GM19240 (cell line): ENCODE measurements around the gene PTPRN2.
"Not testable (repeated sequence)": the region's sequence is repeated elsewhere in the genome, so short reads cannot be mapped to it uniquely, and the experiment has no call there.

Experiments
- DNase-seq: peaks from one replicate; pipeline ENCODE4 v3.0.0; 2011; ENCODE audit warnings: low spot score; ENCODE audit not compliant: insufficient read length

PTPRN2 gene

GRCh38 chr7:158042156-158042880 is 545.3 kb downstream of the PTPRN2 start:
- DNase-seq = no peak

GRCh38 chr7:158040199-158040598 is 547.4 kb downstream of the PTPRN2 start:
- no peak for DNase-seq

- DNase-seq = no peak
Observed at GRCh38 chr7:158039270-158039669, 548.4 kb downstream of the PTPRN2 start.

GRCh38 chr7:158037211-158037610 is 550.4 kb downstream of the PTPRN2 start:
- DNase-seq = no peak

- DNase-seq = no peak
Observed at GRCh38 chr7:158035343-158035742, 552.3 kb downstream of the PTPRN2 start.

GRCh38 chr7:158034571-158034970 is 553.1 kb downstream of the PTPRN2 start:
- no peak for DNase-seq

GRCh38 chr7:158033925-158034324 is 553.7 kb downstream of the PTPRN2 start:
- DNase-seq = not testable (repeated sequence)

GRCh38 chr7:158033196-158033595 is 554.4 kb downstream of the PTPRN2 start:
- no peak for DNase-seq

GRCh38 chr7:158032561-158033115 is 555.0 kb downstream of the PTPRN2 start:
- no peak for DNase-seq

GRCh38 chr7:158031867-158032308 is 555.7 kb downstream of the PTPRN2 start:
- no peak for DNase-seq

- no peak for DNase-seq
Observed at GRCh38 chr7:158030566-158030965, 557.1 kb downstream of the PTPRN2 start.

GRCh38 chr7:158030071-158030470 is 557.6 kb downstream of the PTPRN2 start:
- no peak for DNase-seq

- no peak for DNase-seq
Observed at GRCh38 chr7:158029509-158029908, 558.1 kb downstream of the PTPRN2 start.

- no peak for DNase-seq
Observed at GRCh38 chr7:158028971-158029370, 558.7 kb downstream of the PTPRN2 start.

- DNase-seq = no peak
Observed at GRCh38 chr7:158028290-158028941, 559.2 kb downstream of the PTPRN2 start.

- DNase-seq = no peak
Observed at GRCh38 chr7:158027646-158028045, 560.0 kb downstream of the PTPRN2 start.

- no peak for DNase-seq
Observed at GRCh38 chr7:158026636-158027265, 560.9 kb downstream of the PTPRN2 start.

GRCh38 chr7:158025686-158026600 is 561.7 kb downstream of the PTPRN2 start:
- no peak for DNase-seq

- DNase-seq = no peak
Observed at GRCh38 chr7:158024881-158025280, 562.7 kb downstream of the PTPRN2 start.

GRCh38 chr7:158024351-158024715 is 563.3 kb downstream of the PTPRN2 start:
- no peak for DNase-seq

- no peak for DNase-seq
Observed at GRCh38 chr7:158023681-158024350, 563.8 kb downstream of the PTPRN2 start.
